GM15510 (cell line): ENCODE measurements around the gene CARD8.

Experiments
- POLR2A ChIP-seq: IDR thresholded peaks from 3 replicates; pipeline ENCODE4 v1.6.1; 2011; ENCODE audit warnings: borderline replicate concordance; ENCODE audit not compliant: insufficient read length; ENCODE audit errors: extremely low read depth

CARD8 gene

GRCh38 chr19:48279747-48280146, 24.0 kb upstream of the CARD8 start:
- no peak for TF ChIP-seq POLR2A

- TF ChIP-seq POLR2A: no peak
Measured at GRCh38 chr19:48274938-48275337, 19.2 kb upstream of the CARD8 start.

- no peak for TF ChIP-seq POLR2A
Measured at GRCh38 chr19:48274173-48274572, 18.5 kb upstream of the CARD8 start.

DNA sequence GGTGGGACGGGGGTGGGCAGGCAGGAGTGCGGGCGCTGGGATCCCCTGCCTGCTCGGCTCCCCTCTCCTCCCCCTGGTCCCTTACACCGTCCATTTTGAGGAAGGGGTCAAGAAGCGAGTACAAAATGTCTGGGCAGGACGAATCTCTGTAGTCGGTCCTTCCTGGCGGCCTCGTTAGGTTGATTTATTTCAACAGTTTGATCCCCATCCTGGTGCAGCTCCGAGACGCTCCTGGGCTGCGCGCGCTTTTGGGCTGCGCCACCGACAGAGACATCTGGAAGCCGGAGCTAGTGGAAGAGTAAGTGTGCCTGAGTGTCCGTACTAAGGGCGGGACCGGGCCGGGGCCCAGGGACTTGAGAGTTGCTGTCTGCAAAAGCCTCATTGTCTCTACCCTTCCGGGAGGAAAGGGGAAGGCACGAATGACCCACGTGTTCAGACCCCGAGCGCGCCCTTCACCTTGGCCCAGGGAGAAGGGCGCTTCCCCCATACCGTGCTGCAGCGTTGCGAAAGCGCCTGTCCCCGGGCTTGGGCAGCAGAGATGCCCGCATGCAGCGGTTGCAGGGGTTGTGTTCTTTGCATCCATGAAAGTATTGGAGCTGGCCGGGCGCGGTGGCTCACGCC, 15.9 kb upstream of the CARD8 start:
- TF ChIP-seq POLR2A: peak; percentile 51

DNA sequence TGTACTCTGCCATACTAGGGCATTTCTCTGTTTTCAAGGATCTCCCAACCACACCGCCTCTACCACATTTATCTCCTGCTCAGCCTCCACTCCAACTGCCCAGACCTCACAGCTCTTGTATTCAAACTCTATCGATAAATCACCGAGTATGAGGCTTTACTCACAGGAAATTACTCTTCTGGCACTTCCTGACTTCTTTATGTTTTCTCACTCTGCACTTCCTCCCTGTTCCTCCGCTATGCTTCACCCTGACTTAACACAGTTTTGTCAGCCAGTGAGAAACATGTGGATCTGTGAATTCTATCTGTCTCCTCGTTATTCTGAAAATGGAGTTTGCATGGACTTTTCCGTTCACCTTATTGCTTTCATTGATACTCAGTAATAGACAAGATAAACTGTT, 2.6 kb upstream of the CARD8 start:
- TF ChIP-seq POLR2A: no peak

DNA sequence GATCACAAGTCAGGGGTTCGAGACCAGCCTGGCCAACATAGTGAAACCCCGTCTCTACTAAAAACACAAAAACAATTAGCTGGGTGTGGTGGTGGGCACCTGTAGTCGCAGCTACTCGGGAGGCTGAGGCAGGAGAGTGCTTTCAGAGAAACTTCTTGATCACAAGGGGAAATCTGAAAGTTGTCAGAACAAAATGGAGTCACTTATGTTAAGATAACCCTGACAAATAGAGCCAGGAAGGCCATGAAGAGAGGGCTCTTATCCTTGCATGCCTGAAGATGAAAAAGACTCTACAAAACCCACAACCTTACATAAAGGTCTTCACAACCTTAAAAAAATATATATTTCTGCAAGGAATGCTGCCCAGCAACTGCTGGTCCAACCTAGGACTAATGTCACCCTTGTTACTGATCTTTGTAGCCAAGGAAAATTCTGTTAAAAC, 1.2 kb downstream of the CARD8 start:
- no peak for TF ChIP-seq POLR2A

GRCh38 chr19:48253999-48254398, 1.7 kb downstream of the CARD8 start:
- TF ChIP-seq POLR2A: no peak

DNA sequence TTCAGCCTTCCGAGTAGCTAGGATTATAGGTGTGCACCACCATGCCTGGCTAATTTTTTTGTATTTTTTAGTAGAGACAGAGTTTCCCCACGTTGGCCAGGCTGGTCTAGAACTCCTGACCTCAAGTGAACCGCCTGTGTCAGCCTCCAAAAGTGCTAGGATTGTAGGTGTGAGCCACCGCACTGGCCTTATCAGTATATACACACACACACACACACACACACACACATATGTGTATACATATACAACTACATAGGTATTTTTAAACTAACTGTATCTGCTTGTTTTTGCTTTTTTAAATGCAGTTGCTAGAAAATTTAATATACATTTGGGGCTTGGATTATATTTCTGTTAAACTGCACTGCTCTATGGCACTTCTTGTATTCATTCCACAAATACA, 3.1 kb downstream of the CARD8 start:
- no peak for TF ChIP-seq POLR2A

DNA sequence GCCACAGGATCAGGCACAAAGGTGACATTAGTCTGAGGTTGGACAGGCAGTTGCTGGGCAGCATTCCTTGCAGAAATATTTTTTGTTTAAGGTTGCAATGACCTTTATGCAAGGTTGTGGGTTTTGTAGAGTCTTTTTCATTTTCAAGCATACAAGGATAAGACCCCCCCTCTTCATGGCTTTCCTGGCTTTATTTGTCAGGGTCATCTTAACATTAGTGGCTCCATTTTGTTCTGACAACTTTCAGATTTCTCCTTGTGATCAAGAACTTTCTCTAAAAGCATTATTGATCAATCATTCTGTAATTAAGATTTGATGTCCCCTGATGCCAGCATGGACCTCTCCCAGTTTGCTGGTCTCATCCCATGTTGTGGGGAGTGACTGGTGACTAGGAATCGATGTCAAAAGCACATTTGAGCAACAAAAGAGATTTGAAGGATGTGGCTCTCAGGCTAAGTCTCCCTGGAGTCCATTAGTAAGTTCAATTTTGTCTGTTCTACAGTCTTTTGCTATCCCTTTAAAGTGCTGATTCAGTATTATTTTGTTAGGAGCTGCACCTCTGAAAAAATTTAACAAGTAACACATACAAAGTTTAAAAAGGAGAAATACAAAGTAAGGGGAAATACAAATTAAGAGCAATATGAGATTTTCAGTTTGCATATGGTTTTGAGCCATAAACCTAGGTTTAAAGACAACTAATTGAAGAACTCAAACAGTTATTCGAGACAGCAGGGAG, 5.3 kb downstream of the CARD8 start:
- no peak for TF ChIP-seq POLR2A

DNA sequence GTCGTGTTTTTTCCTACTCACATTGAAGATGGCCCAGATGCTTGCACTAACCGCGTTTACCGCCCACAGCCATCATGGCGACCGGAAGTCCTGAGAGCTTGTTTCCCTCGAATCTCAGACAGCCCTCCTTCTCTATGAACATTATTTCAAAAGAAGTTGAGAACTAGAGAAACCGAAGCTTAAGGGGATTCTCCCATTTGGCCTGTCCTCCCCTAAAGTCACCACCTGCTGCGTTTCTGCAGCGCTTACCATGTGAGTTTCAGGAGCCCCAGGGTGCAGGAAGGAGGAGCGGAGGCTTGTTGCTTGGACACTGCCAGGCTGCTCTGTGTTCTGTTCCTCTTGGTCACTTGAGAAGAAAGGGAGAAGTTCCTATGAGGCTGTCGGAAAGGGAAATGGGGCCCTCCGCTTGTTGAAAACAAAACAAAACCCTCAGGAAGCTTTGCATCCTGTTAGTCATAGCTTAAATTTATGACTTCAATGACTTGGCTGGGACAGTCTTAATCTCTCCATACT, 6.2 kb downstream of the CARD8 start:
- TF ChIP-seq POLR2A: peak; percentile 50

DNA sequence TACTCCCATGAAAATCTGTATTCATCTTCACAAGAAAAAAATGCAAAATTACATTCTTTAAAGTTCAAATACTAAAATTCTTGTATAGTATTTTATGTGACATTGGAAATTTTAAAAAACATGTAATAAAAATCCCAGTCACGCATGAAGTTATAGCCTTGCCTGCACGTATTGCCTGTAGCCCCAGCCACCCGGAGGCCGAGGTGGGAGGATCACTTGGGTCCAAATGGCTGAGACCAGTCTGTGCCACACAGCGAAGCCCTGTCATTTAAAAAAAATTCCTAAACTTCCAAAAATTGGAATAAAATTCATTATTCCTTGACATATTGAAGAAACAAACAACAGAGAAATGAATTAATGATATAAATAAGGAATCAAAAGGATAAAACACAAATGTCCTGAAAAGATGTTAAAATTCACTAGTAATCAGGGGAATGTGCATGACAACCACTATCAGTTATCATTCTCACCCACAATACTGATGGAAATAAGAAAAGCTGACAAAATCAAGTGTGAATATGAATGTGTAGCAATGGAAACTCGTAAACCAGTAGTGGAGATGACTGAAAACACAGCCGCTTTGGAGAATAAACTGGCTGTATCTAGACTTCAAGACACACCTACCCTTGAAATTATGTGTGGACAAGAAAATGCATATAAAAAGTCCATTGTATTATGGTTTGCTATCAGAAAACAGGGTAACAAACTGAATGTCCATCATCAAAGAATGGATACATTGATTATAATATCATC, 7.5 kb downstream of the CARD8 start:
- TF ChIP-seq POLR2A: no peak

DNA sequence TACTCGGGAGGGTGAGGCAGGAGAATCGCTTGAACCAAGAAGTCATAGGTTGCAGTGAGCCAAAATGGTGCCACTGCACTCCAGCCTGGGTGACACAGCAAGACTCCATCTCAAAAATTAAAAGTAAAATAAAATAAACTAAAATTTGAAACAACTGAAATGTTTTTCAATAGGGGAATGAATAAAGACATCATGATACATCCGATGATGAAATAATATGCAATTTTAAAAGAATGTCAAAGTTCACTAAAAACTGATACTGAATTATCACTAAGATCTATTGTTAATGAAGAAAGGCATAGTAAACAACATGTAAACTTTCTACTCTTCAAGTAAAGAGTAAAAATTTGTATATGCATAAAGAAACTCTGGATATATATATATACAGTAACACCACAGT, 8.5 kb downstream of the CARD8 start:
- TF ChIP-seq POLR2A: no peak

DNA sequence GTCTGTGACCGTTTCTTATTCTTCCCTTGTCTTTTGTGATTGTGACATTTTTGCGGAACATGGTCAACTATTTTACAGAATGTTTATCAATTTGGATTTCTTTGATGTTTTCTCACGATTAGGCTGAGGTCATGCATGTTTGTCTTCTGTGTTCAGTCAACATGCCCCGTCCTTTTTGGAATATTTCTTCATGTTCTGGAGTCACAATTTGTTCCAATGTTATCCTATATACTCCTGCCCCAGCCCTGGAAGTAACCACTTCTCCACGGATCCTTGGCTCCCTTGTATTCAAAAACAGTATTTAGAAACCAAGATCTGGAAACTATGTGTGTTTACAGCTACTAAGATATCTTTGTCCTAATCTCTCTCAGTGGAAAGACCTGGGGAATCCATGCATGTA, 9.6 kb downstream of the CARD8 start:
- no peak for TF ChIP-seq POLR2A

DNA sequence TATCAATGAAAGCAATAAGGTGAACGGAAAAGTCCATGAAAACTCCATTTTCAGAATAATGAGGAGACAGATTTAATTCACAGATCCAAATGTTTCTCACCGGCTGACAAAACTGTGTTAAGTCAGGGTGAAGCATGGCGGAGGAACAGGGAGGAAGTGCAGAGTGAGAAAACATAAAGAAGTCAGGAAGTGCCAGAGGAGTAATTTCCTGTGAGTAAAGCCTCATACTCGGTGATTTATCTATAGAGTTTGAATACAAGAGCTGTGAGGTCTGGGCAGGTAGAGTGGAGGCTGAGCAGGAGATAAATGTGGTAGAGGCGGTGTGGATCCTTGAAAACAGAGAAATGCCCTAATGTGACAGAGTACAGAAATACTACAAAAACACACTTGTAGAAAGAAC, 11.4 kb downstream of the CARD8 start:
- TF ChIP-seq POLR2A: no peak

DNA sequence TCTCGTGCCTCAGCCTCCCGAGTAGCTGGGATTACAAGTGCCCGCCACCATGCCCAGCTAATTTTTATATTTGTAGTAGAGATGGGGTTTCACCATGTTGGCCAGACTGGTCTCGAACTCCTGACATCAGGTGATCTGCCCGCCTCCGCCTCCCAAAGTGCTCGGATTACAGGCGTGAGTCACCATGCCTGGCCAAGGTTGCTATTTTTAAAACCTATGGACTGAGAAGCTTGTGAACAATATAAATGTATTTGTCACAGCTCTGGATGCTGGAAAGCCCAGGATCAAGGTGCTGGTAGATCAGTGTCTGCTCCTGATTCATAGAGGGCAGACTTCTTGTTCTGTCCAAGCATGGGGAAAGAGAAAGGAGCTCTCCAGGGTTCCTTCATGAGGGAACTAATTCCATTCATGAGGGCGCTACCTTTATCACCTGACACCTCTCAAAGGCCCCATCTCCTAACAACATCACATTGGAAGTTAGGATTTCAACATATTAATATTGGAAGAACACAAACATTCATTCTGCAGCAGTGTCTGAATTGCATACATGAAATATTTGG, 16.1 kb downstream of the CARD8 start:
- TF ChIP-seq POLR2A: no peak
